ENCODE measurements around the gene TMEM205. TPM values are rescaled to one million over a fixed set of nuclear protein-coding genes. Genes with fewer than 3 reads are reported as not detected.

Gene TMEM205
- total RNA-seq: 105 and 189 TPM in 2 replicates

GRCh38 chr19:11346104-11346940 lies at the start of gene TMEM205, which contains the start of gene CCDC159:
Gene TMEM205 (minus strand): TSS chr19:11346268. CDS start chr19:11345619, 649 bp downstream.
Gene CCDC159 (plus strand): TSS chr19:11346519. CDS start chr19:11346607, 88 bp downstream.

GRCh38 chr19:11374433-11375142 lies 28.5 kb upstream of the TMEM205 start, which contains the start of gene SWSAP1:
Gene SWSAP1 (plus strand): TSS chr19:11374666. CDS start chr19:11374681, 15 bp downstream.

GRCh38 chr19:11355160-11356073 lies 9.3 kb upstream of the TMEM205 start, which contains the start of gene PLPPR2:
Gene PLPPR2 (plus strand): TSS chr19:11355432. CDS start chr19:11357674, 2,242 bp downstream.

GRCh38 chr19:11339254-11340098 lies 6.6 kb downstream of the TMEM205 start, which contains the start of gene RAB3D:
Gene RAB3D (minus strand): TSS chr19:11339657. CDS start chr19:11337399, 2,258 bp downstream.

GRCh38 chr19:11295665-11296245 lies 50.3 kb downstream of the TMEM205 start, which contains the start of gene TSPAN16:
Gene TSPAN16 (plus strand): TSS chr19:11296160. CDS start chr19:11296298, 138 bp downstream.

Other genes with a start within 250 kb of the TMEM205 start
- 5.0 and 13.5 TPM in 2 replicates for gene SPC24, start 190.5 kb downstream of the TMEM205 start, total RNA-seq
- 157 and 175 TPM in 2 replicates for gene KANK2, start 148.7 kb downstream of the TMEM205 start, total RNA-seq
- not detected in 2 replicates for gene ANGPTL8, start 106.6 kb downstream of the TMEM205 start, total RNA-seq
- 25.1 and 29.4 TPM in 2 replicates for gene DOCK6, start 83.7 kb downstream of the TMEM205 start, total RNA-seq
- gene TSPAN16, start 50.1 kb downstream of the TMEM205 start, total RNA-seq: not detected in 2 replicates
- 16.4 and 25.6 TPM in 2 replicates for gene RAB3D, start 6.6 kb downstream of the TMEM205 start, total RNA-seq
- gene CCDC159, start 251 bp upstream of the TMEM205 start, total RNA-seq: 7.6 and 8.1 TPM in 2 replicates
- 54.5 and 59.3 TPM in 2 replicates for gene PLPPR2, start 9.2 kb upstream of the TMEM205 start, total RNA-seq
- gene SWSAP1, start 28.4 kb upstream of the TMEM205 start, total RNA-seq: 0.18 and 1.3 TPM in 2 replicates
- gene EPOR, start 38.0 kb upstream of the TMEM205 start, total RNA-seq: 11.4 and 11.5 TPM in 2 replicates
- gene RGL3, start 73.0 kb upstream of the TMEM205 start, total RNA-seq: 6.0 and 7.2 TPM in 2 replicates
- gene ODAD3, start 88.9 kb upstream of the TMEM205 start, total RNA-seq: 0.65 TPM in 1 of 2 replicates, not detected in the other
- 247 and 249 TPM in 2 replicates for gene PRKCSH, start 89.4 kb upstream of the TMEM205 start, total RNA-seq
- gene ELAVL3, start 134.8 kb upstream of the TMEM205 start, total RNA-seq: not detected in 2 replicates
- gene ZNF653, start 159.6 kb upstream of the TMEM205 start, total RNA-seq: 3.1 and 14.4 TPM in 2 replicates
- 27.4 and 33.5 TPM in 2 replicates for gene ECSIT, start 182.9 kb upstream of the TMEM205 start, total RNA-seq
- 3.2 and 3.6 TPM in 2 replicates for gene CNN1, start 192.6 kb upstream of the TMEM205 start, total RNA-seq
- gene ELOF1, start 213.0 kb upstream of the TMEM205 start, total RNA-seq: 34.5 and 34.7 TPM in 2 replicates
- 1.3 TPM in 1 of 2 replicates, not detected in the other for gene ACP5, start 231.4 kb upstream of the TMEM205 start, total RNA-seq

Measured in cardiac atrium fibroblast (primary cell).